HepG2 (cell line): Measurements from ENCODE around the gene SERPINB6. TPM values are rescaled to one million over a fixed set of nuclear protein-coding genes. Genes with fewer than 3 reads are reported as not detected.

Experiments
- AHR ChIP-seq: IDR thresholded peaks from 2 replicates; pipeline ENCODE4 v1.6.1; 2018; ENCODE audit warnings: missing genetic modification reagents, missing compliant biosample characterization
- ATF3 ChIP-seq: sonication (generic); formaldehyde crosslinking; IDR thresholded peaks from 2 replicates; pipeline ENCODE4 v1.4.0; 2020; ENCODE audit warnings: missing genetic modification reagents
- CSRNP1 ChIP-seq: sonication (generic); formaldehyde crosslinking; IDR thresholded peaks from 2 replicates; pipeline ENCODE4 v1.8.1; 2023; ENCODE audit warnings: mild to moderate bottlenecking, missing genetic modification reagents
- FOXK1 ChIP-seq: sonication (generic); formaldehyde crosslinking; IDR thresholded peaks from 2 replicates; pipeline ENCODE4 v1.4.0; 2020; ENCODE audit warnings: low read depth, missing genetic modification reagents, borderline replicate concordance
- FOXM1 ChIP-seq: sonication (generic); formaldehyde crosslinking; IDR thresholded peaks from 2 replicates; pipeline ENCODE4 v1.5.0; 2020; ENCODE audit warnings: missing genetic modification reagents
- HNRNPLL ChIP-seq: fragments of 200-400 bp; formaldehyde crosslinking; IDR thresholded peaks from 2 replicates; pipeline ENCODE4 v1.6.1; 2017; ENCODE audit warnings: mild to moderate bottlenecking, low read depth, low read length; ENCODE audit not compliant: poor library complexity, severe bottlenecking
- IKZF4 ChIP-seq: sonication (generic); formaldehyde crosslinking; IDR thresholded peaks from 2 replicates; pipeline ENCODE4 v1.5.1; 2020; ENCODE audit warnings: borderline replicate concordance, mild to moderate bottlenecking, low read depth, missing genetic modification reagents; ENCODE audit errors: not compliant biosample characterization
- KLF13 ChIP-seq: sonication (generic); formaldehyde crosslinking; IDR thresholded peaks from 2 replicates; pipeline ENCODE4 v1.4.0; 2020; ENCODE audit warnings: mild to moderate bottlenecking, missing genetic modification reagents
- RBFOX2 ChIP-seq: fragments of 200-400 bp; formaldehyde crosslinking; IDR thresholded peaks from 2 replicates; pipeline ENCODE4 v1.6.1; 2017; ENCODE audit warnings: low read depth, mild to moderate bottlenecking, low read length
- SMARCE1 ChIP-seq: fragments of 450-650 bp; IDR thresholded peaks from 2 replicates; pipeline ENCODE4 v1.6.1; 2017; ENCODE audit warnings: borderline replicate concordance
- TCF7L2 ChIP-seq: IDR thresholded peaks from 2 replicates; pipeline ENCODE4 v1.6.1; 2011; ENCODE audit warnings: mild to moderate bottlenecking, low read depth, low read length, moderate library complexity
- TIGD3 ChIP-seq: sonication (generic); formaldehyde crosslinking; IDR thresholded peaks from 2 replicates; pipeline ENCODE4 v1.5.1; 2020; ENCODE audit warnings: mild to moderate bottlenecking, missing genetic modification reagents, borderline replicate concordance
- ZBTB4 ChIP-seq: sonication (generic); formaldehyde crosslinking; IDR thresholded peaks from 2 replicates; pipeline ENCODE4 v1.4.0; 2020; ENCODE audit warnings: missing genetic modification reagents, mild to moderate bottlenecking, borderline replicate concordance
- ZC3H13 ChIP-seq: sonication (generic); formaldehyde crosslinking; IDR thresholded peaks from 2 replicates; pipeline ENCODE4 v1.8.1; 2023; ENCODE audit warnings: mild to moderate bottlenecking, missing genetic modification reagents, moderate library complexity
- ZFP36 ChIP-seq: fragments of 150-350 bp; IDR thresholded peaks from 2 replicates; pipeline ENCODE4 v1.6.1; 2018; ENCODE audit warnings: borderline replicate concordance, low read length, low read depth; ENCODE audit not compliant: partially characterized antibody
- ZNF484 ChIP-seq: sonication (generic); formaldehyde crosslinking; IDR thresholded peaks from 2 replicates; pipeline ENCODE4 v1.5.1; 2020; ENCODE audit warnings: mild to moderate bottlenecking, low read depth, missing genetic modification reagents, borderline replicate concordance
- ZNF558 ChIP-seq: sonication (generic); formaldehyde crosslinking; IDR thresholded peaks from 2 replicates; pipeline ENCODE4 v1.9.0; 2022; ENCODE audit warnings: mild to moderate bottlenecking, missing genetic modification reagents, borderline replicate concordance
- ZNF775 ChIP-seq: sonication (generic); formaldehyde crosslinking; IDR thresholded peaks from 2 replicates; pipeline ENCODE4 v1.4.0; 2020; ENCODE audit warnings: missing genetic modification reagents, mild to moderate bottlenecking, moderate library complexity, borderline replicate concordance
- polyA plus RNA-seq, 8 experiments: library from polyadenylated mRNA; depleted of rRNA in 3 of 8; stranded (reverse) in 7 of 8; unstranded in 1 of 8; fragments of >200 nt; fragmentation: Illumina TruSeq in 4 of 8; extraction: Trizol in 4 of 8; gene quantifications; 2 replicates each; pipeline versions ENCODE4 v1.2.1 to v1.2.3, GENCODE V29; 2011 to 2016; ENCODE audit warnings: low read depth in 4 of 8, missing spikeins in 1 of 8, mixed read lengths in 1 of 8; ENCODE audit not compliant: insufficient read depth in 1 of 8
- total RNA-seq, 5 experiments: library from RNA; depleted of rRNA; stranded (reverse); fragments of >200 nt; fragmentation: Illumina TruSeq; extraction: Trizol; gene quantifications; 2 replicates each; pipeline ENCODE4 v1.2.3, GENCODE V29; 2016; ENCODE audit warnings: low read depth in 1 of 5
- TF ChIP-seq, protein P1 (sequence below): sonication (generic); formaldehyde crosslinking; IDR thresholded peaks from 2 replicates; pipeline ENCODE4 v1.5.1; 2020; ENCODE audit warnings: missing genetic modification reagents, mild to moderate bottlenecking, borderline replicate concordance
- TF ChIP-seq, protein P2 (sequence below): IDR thresholded peaks from 2 replicates; pipeline ENCODE4 v1.6.1; 2012; ENCODE audit warnings: inconsistent platforms

The SERPINB6 gene
- total and polyA plus RNA-seq, 2 of the 13 experiments (the other 11 are each of a cell fraction or from before 2014, with no cell fraction given) = 38.2 to 61.3 TPM

DNA sequence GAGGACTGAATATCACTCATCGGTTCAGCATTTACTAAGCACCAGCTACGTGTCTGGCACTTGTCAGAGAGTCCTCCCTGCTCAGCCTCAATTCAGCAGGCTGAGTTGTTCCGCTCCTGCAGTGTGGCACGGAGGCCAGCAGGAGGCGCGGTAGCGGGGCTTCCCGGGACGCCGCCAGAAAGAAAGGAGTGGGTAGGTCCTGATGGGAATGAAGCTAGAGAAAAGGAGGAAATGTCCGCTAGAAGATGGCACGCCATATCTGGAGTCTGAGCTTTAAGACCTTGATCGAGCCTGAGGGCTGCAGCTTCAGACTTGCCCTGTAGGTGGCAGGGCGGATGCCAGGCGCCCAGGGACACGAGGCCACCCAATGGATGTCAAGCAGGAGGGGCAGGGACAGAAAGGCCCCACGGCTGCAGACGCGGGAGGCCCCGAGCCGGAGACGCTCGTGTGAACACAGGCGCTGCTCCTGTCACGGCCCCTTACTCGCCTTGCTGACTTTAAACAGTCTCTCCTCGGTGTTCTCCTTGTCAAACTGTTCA is 18.7 kb downstream of the SERPINB6 start (continued):
- peak; percentile 78; the same call in 1 of the 2 replicates for TF ChIP-seq ZBTB4 (CRISPR knock-in tag)
- no peak for TF ChIP-seq ZFP36
- TF ChIP-seq CSRNP1 (CRISPR knock-in tag) = peak; percentile 41; the same call in 1 of the 2 replicates
- no peak for TF ChIP-seq KLF13 (CRISPR knock-in tag)
- no peak for TF ChIP-seq RBFOX2
- no peak for TF ChIP-seq ZNF558 (CRISPR knock-in tag)
- no peak for TF ChIP-seq ZNF484 (CRISPR knock-in tag)
- TF ChIP-seq ZNF775 = peak; percentile 48; the same call in 1 of the 2 replicates
- no peak for TF ChIP-seq ATF3 (CRISPR knock-in tag)
- TF ChIP-seq FOXK1 (CRISPR knock-in tag) = peak; percentile 60; the same call in 1 of the 2 replicates
- no peak for TF ChIP-seq ZC3H13 (CRISPR knock-in tag)
- TF ChIP-seq, protein P1, sequence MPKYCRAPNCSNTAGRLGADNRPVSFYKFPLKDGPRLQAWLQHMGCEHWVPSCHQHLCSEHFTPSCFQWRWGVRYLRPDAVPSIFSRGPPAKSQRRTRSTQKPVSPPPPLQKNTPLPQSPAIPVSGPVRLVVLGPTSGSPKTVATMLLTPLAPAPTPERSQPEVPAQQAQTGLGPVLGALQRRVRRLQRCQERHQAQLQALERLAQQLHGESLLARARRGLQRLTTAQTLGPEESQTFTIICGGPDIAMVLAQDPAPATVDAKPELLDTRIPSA (CRISPR knock-in tag) = no peak
- TF ChIP-seq AHR (CRISPR knock-in tag) = peak; percentile 83; the same call in 1 of the 2 replicates
- TF ChIP-seq TCF7L2 = no peak
- TF ChIP-seq SMARCE1 = no peak
- TF ChIP-seq, protein P2, sequence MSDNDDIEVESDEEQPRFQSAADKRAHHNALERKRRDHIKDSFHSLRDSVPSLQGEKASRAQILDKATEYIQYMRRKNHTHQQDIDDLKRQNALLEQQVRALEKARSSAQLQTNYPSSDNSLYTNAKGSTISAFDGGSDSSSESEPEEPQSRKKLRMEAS = peak; percentile 95
- TF ChIP-seq TIGD3 = 0 out of 2 replicates have a peak, but pooled peaks have one; percentile 68
- TF ChIP-seq HNRNPLL = peak; percentile 38
- no peak for TF ChIP-seq FOXM1
- TF ChIP-seq IKZF4 (CRISPR knock-in tag) = peak; percentile 47
